Rectal smooth muscle tissue (tissue), 1 donor: ENCODE data around the gene BTN1A1.
A peak's percentile ranks its signal among the peaks of the same experiment; 100 is the strongest.

Experiments used
- H3K27ac ChIP-seq: one replicate; pipeline ENCODE4 v1.7.0; 2013; ENCODE audit warnings: low read depth, low read length, inconsistent platforms
- H3K27me3 ChIP-seq: one replicate; pipeline ENCODE4 v1.7.0; 2013; ENCODE audit warnings: low read length; ENCODE audit not compliant: control insufficient read depth, insufficient read depth
- H3K36me3 ChIP-seq: one replicate; pipeline ENCODE4 v1.7.0; 2013; ENCODE audit warnings: low read length; ENCODE audit not compliant: control insufficient read depth, insufficient read depth
- H3K4me1 ChIP-seq: one replicate; pipeline ENCODE4 v1.7.0; 2013; ENCODE audit warnings: low read length; ENCODE audit not compliant: control insufficient read depth, insufficient read depth
- H3K4me3 ChIP-seq: one replicate; pipeline ENCODE4 v1.7.0; 2013; ENCODE audit warnings: low read length
- H3K9ac ChIP-seq: one replicate; pipeline ENCODE4 v1.7.0; 2013; ENCODE audit warnings: low read length

BTN1A1 gene

GRCh38 chr6:26553264-26553634 is 53.1 kb downstream of the BTN1A1 start:
- Histone ChIP-seq H3K9ac (no peak overlapping the region), H3K36me3 (no peaks in the 10 kb centered on the region), H3K4me1 (no peaks in the 10 kb centered on the region), H3K27me3 (no peaks in the 10 kb centered on the region), H3K4me3 (peak overlapping the region; percentile 58), H3K27ac (peak overlapping the region; percentile 51)

DNA sequence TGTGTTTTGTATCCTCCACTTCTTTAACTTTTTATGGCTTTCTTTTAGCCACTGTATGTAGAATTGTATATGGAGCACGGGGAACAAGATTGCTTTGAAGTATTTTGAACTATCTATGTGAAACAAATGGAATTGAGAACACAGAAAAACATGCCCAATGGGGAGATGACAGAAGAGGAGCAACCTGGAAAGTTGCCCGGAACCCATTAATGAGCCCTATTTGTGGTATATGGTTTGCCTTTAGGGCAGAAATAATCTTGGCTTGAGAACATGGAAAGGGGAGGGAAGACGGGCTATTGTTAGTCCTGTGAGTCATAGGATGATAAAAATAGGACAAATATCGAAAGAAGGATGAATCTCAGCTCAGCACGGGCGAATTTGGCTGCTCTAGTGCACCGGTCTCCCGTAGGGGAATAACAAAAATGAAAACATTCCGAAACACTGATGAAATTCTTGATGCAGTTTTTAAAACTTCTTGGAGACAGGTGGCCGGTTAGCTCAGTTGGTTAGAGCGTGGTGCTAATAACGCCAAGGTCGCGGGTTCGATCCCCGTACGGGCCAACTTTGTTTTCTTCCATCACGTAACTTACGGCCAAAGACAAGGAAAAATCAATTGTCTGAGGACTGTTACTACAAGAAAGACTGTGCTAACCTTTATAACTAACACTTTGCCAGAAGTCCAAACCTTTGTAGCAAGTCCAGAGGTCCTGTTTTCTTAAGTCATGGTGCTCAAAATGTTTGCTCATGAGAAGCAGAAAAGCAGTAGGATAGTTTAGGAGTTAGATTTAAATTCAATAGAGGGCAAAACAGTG is 53.7 kb downstream of the BTN1A1 start:
- no peaks in the 10 kb centered on the region for H3K27me3 ChIP-seq
- peak overlapping the region; percentile 58 for H3K4me3 ChIP-seq
- no peak overlapping the region for H3K9ac ChIP-seq
- H3K36me3 ChIP-seq: no peaks in the 10 kb centered on the region
- H3K27ac ChIP-seq: peak overlapping the region; percentile 51
- H3K4me1 ChIP-seq: no peaks in the 10 kb centered on the region

DNA sequence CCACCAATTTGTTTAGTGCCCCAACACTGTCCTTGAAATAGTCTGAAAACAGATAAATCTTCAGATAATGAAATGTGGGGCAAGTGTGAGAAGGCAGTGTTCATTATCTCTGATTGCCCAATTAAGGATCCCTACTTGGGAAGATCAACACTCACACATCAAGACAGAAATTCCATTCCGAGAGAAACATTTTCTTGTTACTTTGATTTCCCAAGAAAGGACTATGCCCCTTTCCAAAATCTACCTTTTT is 54.3 kb downstream of the BTN1A1 start:
- H3K9ac ChIP-seq: no peak overlapping the region
- peak overlapping the region; percentile 17 for H3K27ac ChIP-seq

GRCh38 chr6:26554697-26555504 is 54.8 kb downstream of the BTN1A1 start:
- H3K9ac ChIP-seq: no peak overlapping the region

More for the DNA sequence above, 54.3 kb downstream of the BTN1A1 start:
- Histone ChIP-seq H3K36me3 (no peaks in the 10 kb centered on the region), H3K4me1 (no peaks in the 10 kb centered on the region), H3K27me3 (no peaks in the 10 kb centered on the region), H3K4me3 (peak overlapping the region; percentile 58)

DNA sequence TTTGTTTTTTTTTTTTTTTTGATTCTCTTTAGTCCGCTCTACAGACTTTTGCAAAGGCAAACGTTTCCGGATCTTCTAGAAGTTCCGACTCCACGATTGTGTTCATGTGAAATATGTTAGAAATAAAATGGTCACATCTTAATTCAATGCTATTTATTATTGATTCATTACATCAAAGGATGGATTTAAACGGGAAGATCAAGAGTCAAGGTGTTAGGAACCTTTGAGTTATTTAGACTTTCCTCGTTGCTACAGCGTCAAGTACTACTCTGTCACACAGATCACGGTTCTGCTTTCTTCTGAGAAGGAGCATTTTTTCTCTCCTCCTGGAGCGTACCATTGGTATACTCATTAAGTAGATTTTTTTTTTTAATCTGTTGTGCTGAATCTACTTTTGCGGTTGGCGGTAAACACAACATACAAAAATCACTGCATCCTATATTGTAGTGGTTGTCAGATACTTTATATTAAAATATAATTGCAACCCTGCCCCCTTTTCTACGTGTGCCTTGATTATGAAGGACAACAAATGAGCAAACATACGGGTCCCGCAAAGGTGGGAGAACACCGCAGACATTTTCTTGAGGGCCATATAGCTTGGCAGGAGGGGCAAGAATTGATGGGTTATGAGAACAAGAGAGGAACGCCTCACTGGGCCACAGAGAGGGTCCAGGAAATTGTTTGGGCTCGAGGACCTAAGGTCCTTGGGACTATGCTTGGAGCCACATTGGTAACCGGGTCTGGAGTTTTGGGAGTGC is 55.6 kb downstream of the BTN1A1 start:
- no peaks in the 10 kb centered on the region for H3K36me3 ChIP-seq
- no peak overlapping the region for H3K4me3 ChIP-seq
- no peaks in the 10 kb centered on the region for H3K4me1 ChIP-seq
- H3K27ac ChIP-seq: no peak overlapping the region
- no peaks in the 10 kb centered on the region for H3K27me3 ChIP-seq
- H3K9ac ChIP-seq: no peak overlapping the region

More at GRCh38 chr6:26554697-26555504, 54.8 kb downstream of the BTN1A1 start:
- Histone ChIP-seq H3K4me1 (no peaks in the 10 kb centered on the region), H3K4me3 (peak overlapping the region; percentile 58), H3K27ac (peak overlapping the region; percentile 17), H3K27me3 (no peaks in the 10 kb centered on the region), H3K36me3 (no peaks in the 10 kb centered on the region)

- H3K27ac ChIP-seq: no peak overlapping the region
- H3K4me1 ChIP-seq: no peaks in the 10 kb centered on the region
- no peaks in the 10 kb centered on the region for H3K27me3 ChIP-seq
- H3K9ac ChIP-seq: no peak overlapping the region
- no peaks in the 10 kb centered on the region for H3K36me3 ChIP-seq
- H3K4me3 ChIP-seq: no peak overlapping the region
Observed at GRCh38 chr6:26556263-26557070, 56.4 kb downstream of the BTN1A1 start.
